GM21367 (cell line): Measurements from ENCODE around the gene STAG3.
A peak's percentile ranks its signal among the peaks of the same experiment; 100 is the strongest.
"Not testable (repeated sequence)": the region's sequence is repeated elsewhere in the genome, so short reads cannot be mapped to it uniquely, and the experiment has no call there.

Experiments used
- ATAC-seq: cut with Tn5 transposase; IDR thresholded peaks from one replicate; pipeline ENCODE4 v1.9.1; 2021; ENCODE audit not compliant: unreplicated experiment

The STAG3 gene, protein sequence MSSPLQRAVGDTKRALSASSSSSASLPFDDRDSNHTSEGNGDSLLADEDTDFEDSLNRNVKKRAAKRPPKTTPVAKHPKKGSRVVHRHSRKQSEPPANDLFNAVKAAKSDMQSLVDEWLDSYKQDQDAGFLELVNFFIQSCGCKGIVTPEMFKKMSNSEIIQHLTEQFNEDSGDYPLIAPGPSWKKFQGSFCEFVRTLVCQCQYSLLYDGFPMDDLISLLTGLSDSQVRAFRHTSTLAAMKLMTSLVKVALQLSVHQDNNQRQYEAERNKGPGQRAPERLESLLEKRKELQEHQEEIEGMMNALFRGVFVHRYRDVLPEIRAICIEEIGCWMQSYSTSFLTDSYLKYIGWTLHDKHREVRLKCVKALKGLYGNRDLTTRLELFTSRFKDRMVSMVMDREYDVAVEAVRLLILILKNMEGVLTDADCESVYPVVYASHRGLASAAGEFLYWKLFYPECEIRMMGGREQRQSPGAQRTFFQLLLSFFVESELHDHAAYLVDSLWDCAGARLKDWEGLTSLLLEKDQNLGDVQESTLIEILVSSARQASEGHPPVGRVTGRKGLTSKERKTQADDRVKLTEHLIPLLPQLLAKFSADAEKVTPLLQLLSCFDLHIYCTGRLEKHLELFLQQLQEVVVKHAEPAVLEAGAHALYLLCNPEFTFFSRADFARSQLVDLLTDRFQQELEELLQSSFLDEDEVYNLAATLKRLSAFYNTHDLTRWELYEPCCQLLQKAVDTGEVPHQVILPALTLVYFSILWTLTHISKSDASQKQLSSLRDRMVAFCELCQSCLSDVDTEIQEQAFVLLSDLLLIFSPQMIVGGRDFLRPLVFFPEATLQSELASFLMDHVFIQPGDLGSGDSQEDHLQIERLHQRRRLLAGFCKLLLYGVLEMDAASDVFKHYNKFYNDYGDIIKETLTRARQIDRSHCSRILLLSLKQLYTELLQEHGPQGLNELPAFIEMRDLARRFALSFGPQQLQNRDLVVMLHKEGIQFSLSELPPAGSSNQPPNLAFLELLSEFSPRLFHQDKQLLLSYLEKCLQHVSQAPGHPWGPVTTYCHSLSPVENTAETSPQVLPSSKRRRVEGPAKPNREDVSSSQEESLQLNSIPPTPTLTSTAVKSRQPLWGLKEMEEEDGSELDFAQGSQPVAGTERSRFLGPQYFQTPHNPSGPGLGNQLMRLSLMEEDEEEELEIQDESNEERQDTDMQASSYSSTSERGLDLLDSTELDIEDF

DNA sequence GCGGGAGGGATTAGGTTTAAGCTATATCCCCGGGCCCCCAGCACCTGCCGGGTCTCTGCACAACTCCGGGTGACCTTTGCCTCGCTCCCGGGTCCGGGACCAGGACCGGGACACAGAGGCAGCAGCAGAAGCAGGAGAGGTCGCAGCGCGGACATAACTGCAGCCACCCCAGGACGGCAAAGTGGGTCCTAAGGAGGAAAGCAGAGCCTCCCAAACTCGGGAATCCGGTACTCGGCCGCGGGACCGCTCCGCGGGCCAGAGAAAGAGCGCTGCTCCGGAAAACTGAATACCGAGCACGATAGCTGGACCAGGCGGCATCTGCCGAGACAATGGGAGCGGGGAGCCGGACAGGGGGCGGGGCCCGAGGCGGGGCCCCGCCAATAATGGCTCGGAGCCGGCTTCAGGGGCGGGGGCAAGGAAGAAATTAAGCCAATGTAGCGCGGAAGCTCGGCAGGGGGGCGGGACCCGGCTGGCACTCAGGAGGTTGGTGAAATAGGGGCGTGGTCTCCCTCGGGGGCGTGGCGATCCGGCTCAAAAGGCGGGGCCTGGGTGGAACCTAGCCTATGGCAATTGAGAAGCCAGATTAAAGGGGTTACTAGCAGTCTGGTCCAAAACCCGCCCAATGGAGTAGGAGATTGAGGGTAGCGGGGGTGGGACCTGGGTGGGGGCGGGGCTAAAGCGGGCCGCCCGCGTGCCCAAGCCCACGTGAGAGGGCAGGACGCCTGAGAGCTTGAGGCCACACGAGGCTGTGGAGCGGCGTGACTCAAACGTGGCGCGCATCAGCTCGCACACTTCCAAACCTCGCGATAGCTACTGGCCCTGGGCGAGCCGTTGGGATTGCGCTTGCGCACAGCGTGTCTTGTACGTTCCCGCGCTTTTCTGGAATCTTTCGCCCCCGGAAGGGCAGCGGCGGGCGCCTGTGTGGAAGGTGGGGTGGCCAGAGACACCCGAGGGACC lies at the start of gene STAG3, which contains the start of gene GPC2:
Gene STAG3 (plus strand): TSS at position 874 of the 957 bp plus-strand sequence. CDS start 2,639 bp downstream, outside the sequence.
Gene GPC2 (minus strand): TSS at position 337 of the 957 bp plus-strand sequence. CDS start 182 bp downstream, at position 155.
- ATAC-seq, result peak; percentile 73

DNA sequence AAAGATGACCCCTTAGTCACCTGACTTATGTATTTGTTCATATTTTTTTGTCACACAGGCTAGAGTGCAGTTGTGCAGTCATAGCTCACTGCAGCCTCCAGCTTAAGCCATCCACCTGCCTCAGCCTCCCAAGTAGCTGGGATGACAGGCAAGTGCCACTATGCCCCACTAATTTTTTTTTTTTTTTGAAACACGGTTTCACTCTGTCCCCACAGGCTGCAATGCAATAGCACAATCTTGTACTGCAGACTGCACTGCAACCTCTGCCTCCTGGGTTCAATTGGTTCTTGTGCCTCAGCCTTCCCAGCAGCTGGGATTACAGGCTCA lies 49.1 kb upstream of the STAG3 start:
- no peak for ATAC-seq

DNA sequence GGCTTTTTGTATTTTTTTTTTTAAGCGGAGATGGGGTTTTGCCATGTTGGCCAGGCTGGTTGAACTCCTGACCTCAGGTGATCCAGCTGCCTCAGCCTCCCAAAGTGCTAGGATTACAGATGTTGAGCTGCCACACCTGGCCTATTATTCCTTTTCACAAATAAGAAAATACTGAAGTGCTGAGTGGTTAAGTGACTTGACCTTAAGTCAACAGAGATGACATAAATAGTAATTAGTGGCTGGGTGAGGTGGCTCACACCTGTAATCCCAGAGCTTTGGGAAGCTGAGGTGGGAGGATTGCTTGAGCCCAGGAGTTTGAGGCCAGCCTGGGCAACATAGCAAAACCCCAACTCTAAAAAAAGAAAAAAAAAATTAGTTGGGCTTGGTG lies 47.5 kb upstream of the STAG3 start:
- not testable (repeated sequence) for ATAC-seq

DNA sequence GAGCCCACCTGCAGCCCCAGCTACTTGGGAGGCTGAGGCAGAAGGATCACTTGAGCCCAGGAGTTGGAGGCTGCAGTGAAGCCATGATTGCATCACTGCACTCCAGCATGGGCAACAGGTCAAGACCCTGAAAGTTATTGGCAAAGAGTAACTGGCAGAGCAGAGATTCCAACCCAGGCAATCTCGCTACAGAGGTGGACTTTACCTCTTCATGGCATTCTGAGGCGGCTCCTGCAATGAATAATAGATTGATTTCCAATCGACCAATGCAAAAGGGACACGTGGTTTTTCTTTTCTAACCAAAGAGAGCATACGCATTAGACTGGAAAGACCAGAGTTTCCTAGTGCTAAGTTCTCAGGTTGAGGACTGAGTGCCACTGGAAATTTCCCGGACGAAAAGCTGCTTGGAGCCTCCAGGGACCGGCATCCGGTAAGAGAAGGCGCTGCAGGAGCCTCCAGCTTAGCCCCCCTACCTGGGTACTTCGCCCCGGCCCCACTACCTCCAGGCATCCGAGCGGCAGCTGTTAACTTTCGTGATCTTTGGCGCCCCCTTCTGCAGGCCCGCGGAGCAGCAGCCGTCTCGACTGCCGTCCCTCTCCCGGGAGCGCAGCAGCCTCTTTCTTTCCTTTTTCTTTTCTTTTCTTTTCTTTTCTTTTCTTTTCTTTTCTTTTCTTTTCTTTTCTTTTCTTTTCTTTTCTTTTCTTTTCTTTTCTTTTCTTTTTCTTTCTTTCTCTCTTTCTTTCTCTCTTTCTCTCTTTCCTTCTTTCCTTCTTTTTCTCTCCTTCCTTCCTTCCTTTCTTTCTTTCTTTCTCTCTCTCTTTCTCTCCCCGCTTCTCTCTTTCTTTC lies 46.9 kb upstream of the STAG3 start:
- ATAC-seq, result no peak

DNA sequence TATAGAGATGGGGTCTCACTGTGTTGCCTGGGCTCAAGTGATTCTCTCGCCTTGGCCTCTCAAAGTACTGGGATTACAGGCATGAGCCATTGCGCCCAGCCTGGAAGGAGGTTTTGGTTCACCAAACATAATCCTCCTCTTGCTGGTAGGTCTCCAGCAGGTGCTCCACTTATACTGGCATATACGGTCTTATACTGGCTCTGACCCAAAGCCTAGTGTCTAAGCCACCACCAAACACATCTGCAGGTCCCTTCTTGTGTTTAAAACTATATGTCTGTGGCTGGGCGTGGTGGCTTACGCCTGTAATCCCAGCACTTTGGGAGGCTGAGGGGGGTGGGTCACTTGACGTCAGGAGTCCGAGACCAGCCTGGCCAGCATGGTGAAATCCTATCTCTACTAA lies 45.6 kb upstream of the STAG3 start:
- no peak for ATAC-seq

DNA sequence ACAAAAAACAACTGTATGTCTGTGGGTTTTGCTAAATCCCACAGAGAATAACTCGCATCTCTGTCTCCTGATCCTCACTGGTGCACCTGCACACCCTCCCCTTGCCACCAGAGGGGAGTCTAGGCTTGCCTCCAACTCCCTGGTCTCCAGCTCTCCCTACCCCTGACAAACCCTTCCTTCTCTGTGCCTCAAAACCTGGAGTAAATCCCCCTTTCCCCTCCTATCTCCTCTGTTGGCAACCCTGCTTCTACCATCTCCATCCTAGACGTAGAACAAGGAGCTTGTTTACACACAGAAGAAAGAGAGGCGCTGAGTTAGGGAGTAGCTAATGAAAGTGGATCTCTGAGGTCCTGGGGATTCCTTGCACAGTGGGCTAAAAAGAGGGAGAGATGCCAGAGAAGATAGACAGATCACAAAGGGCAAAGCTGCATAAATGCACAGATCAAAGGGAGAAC lies 45.0 kb upstream of the STAG3 start:
- ATAC-seq, result no peak

DNA sequence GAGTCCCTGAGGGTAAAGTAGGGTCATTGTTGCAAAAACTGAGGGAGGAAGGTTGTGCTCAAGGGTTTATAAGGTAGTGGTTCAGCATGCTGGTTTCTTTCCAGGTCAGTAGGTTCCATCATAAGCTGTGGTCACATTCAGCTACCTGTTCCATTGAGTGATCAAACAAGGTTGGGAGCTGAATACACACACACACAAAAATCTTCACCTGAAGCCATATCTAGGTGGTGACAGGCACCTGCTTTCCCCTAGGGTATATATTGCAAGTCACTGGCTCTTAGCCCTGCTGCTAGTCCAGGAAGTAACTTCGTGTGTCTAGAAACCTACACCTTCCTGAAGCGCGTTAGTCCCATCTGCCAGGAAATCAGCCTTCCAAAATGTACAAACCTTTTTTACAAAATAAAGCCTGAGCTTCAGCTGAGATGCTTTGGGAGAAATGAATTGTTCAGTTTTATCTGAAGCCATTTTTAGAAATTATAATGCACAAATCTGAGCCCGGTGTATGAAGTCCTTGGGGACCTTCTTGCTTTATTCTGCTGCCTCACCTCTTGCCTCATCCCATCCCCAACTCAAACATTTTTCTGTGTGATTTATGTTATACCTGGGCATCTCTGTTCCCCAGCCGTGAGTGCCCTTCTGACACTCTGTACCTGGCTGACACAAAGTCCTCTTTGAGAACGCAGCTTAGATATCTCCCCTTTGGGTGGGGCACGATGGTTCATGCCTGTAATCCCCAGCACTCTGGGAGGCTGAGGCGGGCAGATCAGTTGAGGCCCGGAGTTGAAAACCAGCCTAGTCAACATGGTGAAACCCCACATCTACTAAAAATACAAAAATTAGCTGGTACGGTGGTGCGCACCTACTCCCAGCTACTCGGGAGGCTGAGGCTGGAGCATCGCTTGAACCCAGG lies 39.6 kb upstream of the STAG3 start:
- no peak for ATAC-seq

DNA sequence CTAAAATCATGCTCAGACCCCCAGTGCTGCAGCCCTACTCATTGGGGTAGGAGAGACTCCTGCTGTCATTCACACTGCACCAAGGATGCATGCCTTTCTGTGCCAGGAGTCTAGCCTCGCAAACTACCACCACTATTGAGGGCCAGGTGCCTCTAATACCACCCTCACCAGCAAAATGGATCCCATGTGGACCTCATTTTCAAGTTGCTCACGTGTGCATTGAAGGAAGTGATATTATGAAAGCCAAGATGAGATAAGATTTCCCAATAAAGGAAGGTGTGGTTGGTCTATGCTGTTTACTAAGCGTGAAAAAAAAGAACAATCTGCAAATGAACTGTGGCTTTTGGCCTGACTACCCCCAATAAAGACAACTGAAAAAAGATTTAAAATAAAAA lies 36.2 kb upstream of the STAG3 start:
- no peak for ATAC-seq

DNA sequence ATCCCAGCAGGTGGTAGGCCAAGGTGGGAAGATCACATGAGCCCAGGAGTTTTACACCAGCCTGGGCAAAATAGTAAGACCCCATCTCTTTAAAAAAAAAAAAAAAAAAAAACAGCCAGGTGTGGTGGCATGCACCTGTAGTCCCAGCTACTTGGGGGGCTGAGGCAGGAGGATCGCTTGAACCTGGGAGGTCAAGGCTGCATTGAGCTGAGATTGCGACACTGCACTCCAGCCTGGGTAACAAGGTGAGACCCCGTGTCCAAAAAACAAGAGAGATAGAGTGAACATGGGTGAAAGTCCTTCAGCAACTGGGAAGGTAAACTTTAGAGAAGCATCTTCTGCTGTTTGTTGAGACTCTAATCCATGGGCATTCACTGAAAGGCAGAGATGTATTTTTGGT lies 35.3 kb upstream of the STAG3 start:
- no peak for ATAC-seq

DNA sequence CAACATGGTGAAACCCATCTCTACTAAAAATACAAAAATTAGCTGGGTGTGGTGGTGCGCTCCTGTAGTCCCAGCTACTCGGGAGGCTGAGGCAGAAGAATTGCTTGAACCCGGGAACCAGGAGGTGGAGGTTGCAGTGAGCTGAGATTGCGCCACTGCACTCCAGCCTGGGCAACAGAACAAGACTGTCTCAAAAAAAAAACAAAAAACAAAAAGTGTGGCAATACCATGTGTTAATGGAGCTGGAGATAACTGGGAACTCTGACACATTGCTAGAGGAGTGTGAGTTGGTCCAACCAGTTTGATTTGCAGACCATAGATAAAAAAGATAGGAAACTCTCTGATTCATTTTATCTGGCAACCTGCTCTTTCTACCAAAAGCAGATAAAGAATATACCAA lies 31.4 kb upstream of the STAG3 start:
- not testable (repeated sequence) for ATAC-seq

DNA sequence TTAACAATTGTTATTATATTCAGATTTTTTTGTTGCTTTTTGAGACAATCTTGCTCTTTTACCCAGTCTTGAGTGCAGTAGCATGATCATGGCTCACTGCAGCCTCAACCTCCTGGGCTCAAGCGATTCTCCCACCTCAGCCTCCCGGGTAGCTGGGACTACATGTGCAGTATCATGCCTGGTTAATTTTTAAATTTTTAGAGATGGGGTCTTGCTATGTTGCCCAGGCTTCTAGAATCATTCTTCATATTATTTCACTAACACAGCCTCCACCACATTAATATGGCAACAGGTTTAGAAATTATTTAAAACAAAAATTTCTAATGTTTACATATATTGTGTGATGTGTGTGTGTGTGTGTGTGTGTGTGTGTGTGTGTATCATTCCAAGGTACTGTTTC lies 30.4 kb upstream of the STAG3 start:
- ATAC-seq, result no peak

DNA sequence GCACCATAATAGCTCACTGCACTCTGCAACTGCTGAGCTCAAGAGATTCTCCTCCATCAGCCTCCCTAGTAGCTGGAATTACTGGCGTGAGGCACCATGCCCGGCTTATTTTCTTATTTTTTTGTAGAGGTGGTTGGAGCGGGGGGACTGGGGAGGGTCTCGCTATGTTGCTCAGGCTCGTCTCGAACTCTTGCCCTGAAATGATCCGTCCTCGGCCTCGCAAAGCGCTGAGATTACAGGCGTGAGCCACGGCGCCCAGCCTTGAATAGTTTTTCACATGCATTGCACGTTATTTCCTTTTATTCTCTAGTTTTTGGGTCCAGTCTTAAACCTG lies 29.5 kb upstream of the STAG3 start:
- ATAC-seq, result no peak

DNA sequence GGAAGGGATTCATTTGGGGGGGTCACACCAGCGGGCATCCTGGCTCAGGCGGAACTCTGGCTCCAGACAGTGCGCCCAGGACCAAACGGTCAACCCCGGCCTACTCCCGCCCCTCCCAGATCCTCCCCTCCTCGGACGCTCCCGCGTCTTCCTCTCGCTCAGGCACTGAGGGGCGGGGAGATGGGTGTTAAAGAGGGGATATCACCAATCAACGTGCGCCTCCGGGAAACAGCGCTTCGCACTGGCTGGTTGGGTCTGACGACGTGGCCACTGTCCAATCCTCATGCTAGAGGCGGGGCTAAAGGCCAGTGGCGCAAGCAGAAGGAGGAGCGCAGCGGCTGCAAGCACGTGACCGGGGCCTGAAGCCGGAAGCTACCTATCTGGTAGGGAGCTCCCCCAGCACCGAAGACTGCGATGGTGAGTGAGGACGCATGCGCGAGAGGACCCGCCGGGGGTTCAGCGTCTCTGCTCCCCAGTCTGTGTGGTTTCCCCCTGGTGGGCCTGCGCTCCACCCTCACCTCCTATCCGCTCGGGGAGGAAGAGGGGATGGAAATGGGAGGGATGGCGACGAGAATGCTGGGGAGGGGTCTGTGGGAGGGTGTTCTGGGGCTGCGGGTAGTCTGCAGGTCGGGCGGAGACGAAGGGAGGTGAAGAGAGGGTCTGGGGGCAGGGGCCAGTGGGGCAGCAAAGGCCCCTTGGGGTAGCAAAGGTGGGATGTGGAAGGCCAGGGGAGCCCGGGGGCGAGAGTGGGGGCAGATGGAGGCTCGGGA lies 29.0 kb upstream of the STAG3 start, which contains the start of gene LAMTOR4:
Gene LAMTOR4 (plus strand): TSS at position 360 of the 770 bp plus-strand sequence. CDS start 55 bp downstream, at position 415.
- ATAC-seq, result peak; percentile 96

DNA sequence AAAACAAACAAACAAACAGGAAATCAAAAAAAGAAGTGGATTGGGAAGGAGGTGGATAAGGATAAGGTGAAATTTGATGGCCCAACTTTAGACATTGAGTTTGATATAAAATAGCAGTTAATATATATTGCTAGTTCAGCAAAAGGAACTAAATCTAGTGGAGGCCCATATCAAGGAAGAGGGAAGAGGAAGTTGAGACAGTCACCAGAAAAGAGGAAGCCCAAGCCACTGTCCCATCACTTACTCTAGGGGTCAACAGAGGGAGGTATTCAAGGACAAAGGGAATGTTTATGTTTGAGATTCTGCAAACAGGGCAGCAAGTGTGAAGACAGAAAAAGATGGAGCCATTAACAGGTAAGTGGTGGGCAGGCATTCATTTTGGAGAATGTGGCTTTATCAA lies 25.3 kb upstream of the STAG3 start:
- no peak for ATAC-seq

DNA sequence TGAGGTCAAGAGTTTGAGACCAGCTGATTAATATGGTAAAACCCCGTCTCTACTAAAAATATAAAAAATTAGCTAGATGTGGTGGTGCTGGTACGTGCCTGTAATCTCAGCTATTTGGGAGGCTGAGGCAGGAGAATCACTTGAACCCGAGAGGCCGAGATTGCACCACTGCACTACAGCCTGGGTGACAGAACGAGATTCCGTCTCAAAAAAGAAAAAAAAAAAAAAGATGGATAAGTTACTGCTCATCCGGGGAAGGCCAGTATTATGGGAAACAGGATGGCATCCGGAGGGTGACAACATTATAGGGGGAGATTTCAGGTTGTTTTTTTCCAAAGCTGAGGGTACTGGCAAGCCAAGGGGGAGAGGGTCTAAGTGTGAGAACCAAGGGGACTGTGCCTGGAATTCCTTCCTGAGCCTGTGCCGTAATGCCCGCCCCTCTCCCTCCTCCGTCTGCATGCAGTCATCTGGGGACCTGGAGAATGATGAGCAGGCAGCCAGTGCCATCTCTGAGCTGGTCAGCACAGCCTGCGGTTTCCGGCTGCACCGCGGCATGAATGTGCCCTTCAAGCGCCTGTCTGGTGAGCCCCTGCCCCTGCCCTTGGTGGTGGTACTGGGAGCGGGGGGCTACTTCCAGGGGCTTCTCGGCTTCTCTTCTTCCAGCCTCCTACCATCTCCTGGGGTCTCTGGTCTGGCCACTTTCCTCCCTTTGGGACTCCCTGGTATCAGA lies 24.6 kb upstream of the STAG3 start:
- no peak for ATAC-seq

DNA sequence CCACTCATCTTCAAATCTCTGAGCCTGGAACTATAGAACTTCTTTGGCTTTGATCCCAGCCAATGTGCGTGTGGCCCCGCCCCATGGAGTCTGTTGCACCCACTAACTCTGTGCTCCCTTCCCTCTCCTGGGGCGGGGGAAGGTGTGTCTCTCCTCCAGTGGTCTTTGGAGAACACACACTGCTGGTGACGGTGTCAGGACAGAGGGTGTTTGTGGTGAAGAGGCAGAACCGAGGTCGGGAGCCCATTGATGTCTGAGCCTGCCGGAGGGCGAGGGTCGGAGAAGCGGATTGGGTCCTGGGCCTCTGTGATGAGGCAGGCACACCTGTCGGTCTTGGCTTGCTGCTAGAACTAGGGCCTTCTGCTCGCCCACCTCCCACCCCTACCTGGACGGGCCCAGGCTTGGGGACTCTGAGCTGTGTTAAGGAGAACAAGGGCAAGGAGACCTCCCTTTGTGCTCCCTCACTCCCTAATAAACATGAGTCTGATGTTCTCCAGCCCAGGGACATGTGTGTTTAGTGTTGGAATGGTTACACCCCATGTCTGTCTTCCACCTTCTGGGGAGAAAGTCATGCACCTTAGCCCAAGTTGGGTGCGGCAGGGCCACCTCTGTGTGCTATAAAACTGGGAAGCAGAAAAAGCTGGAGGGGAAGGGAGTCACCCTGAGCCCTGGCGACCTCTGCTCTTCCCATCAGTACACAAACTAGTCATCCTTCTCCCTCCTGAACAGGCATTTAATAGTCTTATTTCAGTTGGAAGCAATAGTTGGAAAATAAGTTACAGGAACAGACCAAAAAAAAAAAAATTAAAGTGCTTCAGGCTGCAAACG lies 23.8 kb upstream of the STAG3 start:
- no peak for ATAC-seq
